CD4-positive, alpha-beta T cell treated with Interleukin-6 for 4 hours (primary cell): ENCODE data around the gene PSAPL1.

Experiments
- DNase-seq: peaks from one replicate; pipeline ENCODE4 v3.0.0-alpha.2; 2020; ENCODE audit warnings: mixed read lengths

Gene PSAPL1

DNA sequence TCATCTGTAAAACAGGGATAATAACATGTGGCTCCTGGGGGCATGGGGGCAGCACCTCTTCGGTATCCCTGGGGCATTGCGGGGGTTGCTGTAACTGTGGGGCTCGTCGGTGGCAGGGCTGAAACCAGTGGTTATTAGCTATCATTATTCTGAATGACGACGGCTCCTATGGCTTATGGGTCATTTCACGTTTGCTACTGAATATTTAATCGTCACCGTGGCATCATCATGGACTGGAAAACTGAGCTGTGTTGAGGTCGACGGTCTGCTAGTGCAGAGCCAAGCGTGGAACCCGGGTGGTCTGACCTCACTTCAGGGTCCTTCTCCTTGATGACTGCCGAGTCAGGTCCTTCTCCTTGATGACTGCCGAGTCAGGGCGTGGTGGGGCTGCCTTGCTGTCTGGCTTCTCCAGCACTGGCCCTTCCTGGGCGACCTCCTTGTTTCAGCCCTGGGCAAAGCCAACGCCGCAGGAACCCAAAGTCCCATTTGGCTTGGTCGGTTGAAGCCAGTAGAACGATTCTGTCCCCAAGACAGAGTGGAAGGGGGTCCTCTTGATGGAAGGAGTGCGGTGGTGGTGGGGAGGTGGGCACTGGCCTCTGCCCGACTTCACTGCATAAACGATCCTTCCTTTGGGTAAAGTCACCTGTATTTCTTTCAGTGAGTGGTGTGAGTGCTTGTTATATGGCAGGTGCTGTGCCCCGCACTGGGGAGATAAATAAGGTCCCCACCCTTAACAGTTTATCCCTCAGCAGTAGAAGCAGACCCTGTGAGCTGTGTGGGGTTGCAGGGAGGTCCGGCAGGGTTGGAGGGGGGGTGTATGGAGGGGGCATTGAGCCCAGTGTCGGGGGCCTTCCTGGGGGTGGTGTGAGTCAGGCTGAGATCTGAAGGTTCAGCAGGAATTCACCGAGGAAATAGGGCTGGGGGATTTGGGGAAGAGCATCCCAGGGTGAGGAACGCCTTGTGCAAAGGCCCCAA, 40.8 kb downstream of the PSAPL1 start:
- DNase-seq, result no peak

DNA sequence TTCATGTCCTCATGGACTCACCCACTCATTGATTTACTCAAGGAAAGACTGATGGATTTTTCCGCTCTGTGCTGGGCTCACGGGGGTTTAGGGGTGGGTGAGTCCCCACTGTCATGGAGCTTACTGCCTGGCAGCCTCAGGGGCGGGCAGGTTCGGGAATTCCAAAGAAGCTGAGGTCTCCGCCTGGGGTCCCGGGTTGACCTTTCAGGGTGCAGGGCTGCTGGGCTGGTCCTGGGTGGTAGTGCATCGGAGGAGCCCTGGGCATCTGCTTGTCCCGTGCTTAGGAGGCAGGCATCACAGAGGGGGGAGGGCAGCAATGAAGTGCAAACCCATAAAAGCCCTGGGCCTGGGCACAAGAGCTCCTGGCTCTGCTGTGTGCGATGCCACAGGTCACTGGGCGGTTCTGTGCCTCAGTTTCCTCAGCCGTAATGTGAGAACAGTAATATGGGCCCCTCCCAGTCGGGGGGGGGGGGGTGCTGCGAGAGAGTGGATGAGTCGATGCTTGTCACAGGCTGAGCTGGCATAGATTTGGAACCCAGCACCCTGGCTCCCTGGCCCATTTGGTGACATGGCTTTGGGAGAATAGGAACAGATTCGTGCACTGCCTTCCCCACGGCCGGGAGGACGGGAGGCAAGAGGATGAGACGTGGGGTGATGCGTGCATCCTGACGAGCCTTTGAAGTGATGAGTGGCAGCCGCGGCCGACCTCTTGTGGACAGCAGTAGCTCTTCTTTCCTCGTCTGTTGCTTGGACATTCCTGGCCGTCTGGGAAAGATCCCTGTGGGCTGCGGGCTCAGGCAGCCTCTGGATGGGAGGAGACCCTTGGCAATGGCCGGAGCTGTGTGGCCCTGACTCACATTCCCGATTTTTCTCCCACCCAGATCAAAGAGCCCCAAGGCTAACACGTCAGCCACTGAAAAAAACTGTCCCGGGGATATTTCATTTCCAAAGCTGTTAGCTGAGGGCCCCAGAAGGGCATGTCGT, 42.0 kb downstream of the PSAPL1 start:
- no peak for DNase-seq

DNA sequence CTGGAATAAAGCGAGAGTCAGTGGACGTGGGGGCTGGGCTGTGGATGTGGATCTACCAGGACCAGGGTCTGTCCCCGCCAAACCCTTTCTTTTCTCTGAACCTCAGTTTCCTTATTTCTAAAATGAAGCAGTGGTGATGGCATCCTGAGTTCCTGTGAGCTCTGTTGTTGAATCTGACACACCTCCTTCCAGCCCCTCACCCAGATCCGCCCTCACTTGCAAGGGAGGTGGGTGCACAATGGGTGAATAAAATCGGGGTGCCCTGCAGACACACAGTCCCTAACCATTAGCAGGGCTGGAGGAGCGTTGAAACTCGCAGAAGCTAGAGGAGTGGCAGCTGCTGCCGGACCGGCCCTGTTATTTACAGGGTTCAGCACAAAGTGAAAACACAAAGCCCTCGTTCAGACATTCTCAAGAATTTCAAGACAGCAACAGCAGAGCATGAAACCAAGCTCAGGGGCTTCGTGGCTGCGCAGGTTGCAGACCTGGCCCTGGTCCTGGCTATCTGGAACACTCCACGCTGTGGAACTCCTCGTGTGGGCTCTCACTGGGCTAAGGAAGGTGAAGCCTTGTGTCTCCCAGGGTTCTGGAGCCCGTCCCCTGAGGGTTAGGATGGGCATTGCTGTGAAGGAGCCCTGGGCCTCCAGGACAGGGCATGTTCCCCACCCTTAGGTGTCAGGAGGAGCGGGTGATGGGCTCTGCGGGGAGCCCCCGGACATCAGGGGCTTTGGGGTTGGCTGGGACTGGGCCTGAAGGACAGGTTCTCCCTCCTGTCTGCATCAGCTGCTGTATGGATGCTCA, 42.9 kb downstream of the PSAPL1 start:
- no peak for DNase-seq

DNA sequence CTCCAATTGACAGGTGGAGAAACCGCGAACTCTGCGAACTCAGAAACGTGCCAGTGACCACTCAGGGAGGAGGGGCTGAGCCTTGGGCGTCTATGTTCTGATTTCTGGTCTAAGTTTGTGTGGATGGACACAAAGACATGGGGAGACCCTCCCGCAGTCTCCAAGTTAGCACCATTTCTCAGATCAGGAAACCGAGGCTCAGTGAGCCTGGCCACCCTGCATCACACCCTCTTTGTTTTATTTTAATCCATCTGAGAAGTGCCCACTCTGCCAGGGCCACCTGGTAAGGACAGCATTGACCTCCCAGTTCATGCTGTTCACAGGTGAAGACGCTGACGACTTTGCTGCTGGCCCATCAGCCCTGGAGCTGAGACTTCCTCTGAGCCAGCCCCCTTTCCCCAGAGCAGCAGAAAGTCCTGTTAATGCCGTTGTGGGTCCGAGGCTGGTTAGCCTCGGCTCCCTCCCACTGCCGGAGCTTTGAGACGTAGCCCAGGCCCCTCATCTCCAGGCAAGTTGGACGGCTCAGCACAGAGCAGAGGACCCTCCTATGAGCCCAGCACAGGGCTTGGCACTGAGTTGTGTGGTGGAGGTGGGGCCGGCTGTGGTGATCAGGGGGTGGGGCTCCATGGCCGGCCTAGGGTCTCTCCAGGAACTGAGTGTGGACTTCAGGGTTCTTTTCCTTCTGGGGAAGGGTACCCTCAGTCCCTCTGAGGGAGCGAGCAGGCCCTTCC, 43.7 kb downstream of the PSAPL1 start:
- no peak for DNase-seq

DNA sequence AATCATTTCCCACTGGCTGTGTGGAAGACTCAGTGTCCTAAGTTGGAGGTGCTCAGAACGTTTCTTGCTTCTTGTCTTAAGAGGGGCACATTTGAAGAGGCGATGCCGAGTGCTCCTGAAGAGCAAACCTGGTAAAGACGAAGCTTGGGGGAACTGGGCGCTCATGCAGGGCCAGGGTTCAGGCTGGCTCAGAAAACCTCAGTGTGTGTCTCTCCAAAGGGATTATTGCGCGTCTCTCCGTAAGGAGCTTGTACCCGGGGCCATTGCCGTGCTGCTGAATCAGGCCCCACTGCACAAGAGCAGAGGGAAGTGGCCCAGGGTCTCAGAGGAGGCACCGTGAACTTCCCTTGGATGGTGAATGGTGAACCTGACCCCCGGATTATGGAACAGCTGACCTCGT, 44.4 kb downstream of the PSAPL1 start:
- no peak for DNase-seq

DNA sequence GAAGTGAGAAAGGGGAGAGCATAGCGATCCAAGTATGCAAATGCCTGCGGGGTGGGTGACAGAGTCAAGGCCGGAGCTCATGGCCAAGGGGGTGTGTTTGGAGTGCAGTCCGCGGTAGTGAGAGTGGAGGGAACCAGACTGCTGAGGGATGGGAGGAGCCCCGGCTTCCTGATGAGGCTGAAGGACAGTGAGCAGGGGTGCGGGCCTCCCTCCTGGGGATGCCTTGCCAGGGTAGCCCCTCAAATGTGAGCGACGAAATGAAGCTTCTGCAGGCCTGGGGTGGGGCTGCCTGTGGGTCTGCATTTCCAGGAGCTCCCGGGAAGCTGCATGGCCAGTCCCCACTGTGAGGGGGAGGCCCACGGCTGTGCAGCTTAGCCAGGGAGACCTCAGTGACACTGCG, 45.0 kb downstream of the PSAPL1 start:
- no peak for DNase-seq

DNA sequence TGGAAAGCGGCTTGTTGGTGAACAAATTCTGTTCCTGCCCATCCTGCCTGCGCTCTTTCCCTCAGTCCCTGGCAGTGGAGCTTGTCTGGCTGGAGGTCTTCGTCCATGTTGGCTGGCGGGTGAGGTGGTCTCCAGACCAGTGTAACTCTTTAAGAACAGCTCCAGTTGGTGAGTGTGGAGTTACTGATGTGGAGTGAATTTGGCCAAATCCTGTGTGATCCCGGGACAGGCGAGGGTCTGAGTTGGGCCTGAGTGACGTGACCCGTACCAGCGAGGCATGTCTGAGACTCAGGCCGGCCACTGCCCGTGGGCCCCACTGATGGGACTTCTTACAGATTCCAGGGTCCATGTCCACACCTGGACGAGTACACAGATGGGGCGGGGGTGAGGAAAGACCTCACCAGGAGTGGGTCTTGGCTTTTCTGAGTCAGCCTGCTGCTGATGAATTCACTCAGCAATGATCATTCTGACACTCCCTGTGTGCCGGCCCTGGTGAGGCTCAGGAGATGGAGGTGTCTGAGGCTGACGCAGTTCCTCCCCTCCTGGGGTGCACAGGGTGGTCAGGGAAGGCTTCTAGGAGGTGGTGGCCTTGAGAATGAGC, 45.5 kb downstream of the PSAPL1 start:
- no peak for DNase-seq

DNA sequence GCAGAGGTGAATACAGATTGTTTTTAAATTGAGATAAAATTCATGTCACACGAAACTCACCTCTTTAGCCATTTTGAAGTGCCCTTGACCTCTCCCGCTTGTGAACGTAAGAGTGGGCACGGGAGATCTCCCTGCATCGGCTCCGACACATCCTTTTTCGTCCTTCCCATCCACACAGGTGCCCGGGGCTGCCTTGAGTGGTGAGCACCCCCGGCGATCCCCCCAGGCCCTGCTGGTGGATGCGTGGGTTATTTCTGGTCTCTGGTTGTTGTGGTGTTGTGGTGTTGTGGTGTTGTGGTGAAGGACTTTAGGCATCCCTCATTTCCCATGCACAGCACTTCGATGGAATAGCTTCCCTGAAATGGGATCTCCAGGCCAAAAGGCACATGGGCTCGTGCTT, 46.1 kb downstream of the PSAPL1 start:
- DNase-seq, result no peak

DNA sequence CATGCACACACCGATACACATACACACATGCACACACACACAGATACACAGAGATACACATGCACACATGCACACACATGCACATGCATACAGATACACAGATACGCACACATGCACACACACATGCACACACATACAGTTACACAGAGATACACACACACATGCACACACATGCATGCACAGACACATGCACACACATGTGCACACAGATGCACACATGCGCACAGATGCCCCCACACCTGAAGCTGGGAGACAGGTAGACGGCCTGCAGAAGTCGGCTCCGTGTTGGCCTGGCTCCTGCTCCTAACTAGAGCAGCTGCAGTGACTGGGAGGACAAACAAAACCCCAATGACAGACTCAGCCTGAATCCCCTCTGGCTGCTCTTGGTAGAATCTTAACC, 46.8 kb downstream of the PSAPL1 start:
- no peak for DNase-seq

DNA sequence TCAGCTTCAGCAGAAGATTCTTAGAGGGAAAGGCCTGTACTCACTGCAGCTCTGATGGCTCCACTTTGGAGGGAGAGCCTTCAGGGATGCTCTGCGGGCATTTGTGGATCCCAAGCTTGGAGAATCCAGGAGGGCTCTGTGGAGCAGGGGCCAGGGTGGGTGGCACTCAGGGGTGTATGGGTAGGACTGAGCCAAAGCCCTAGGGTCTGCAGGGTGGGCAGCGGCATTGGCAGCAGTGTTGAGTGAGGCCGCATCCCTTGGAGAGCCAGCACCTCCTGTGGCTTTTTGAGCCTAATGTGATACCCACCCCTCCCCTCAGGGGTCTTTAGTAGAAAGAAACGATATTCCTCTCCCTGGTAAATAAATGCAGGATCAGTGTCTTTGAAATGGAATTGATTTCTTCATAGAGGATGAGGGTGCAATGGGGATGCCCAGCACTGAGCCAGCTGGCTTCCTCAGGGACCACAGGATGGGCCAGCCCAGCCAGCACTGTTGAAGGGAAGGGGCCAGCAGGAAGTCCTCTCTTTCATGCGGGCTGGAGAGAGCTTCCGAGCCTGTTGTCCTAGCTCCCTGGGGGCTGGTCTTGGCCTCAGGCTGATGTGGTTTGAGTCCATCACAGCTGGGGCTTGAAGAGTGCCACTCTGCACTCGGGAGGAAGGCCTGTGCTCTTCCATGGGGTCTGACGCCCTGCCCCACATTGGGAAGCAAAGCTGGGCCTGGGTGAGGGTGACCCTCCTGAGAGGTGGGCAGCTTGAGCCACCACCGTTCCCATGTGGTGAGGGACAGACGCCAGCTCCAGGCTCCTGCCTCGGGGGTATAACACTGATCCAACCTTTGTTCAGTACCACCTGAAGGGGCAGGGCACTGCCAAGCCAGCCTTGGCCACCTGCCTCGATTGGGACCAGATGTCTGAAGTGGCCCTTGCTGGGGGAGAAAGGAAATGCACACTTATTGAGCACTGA, 49.5 kb downstream of the PSAPL1 start:
- no peak for DNase-seq

DNA sequence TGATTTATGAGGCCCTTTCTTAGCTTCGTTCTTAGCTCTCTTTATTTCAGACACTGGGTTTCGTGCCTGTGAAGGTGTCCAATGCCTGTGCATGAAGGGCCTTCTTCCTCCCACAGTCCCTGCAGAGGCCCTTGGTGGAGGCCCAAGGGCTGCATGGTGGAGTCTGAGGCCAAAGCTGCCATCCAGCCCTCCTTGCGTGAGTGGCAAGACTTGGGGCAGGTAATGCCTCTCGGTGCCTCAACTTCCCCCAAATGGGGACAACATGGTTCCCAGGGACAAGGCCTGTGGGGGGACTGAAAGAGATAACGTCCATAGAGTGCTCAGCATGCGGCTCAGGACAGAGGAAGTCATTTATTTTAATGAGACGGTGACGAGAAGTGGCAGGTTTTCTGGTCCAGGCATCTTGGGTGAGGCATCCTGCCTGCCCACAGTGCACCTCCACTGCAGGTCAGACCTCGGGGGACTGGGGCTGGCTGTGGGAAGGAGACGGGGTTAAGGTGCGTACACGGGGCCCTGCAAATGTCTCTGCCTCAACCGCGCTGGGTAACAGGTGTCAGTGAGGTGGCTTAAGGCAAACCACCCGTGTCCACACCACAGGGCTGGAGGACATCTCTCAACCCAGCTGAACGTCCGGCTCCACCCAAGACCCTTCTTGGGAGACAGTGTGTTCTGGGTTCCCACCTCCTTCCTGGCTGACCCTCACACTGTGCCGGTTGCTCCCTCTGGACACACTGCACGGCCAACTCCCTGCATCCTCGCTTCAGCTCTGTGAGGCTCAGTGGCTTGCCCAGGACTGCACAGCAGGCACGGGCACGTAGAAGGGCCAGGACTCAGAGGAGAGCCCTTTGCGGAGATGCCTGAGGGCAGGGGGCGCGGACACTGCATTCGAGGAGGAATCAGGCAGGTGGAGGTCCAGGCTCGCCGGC, 50.5 kb downstream of the PSAPL1 start:
- DNase-seq, result no peak

DNA sequence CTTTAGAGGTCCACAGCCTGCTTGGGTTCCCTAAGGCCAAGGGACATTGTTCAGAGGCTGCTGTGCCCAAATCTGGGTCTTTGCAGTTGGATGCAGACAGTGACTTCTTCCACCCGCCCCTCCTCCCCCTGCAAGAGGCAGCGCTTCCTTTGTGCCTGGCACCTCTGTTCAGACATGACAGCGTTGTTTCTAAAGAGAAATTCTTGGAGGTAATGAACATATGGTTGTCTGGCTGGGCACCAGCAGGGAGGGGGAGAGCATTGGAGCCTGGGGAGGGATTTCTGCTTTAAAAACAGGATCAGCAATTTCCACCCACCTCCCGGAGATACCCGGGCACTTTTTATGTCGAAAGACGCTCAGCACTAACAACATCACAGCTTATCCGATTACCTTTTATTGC, 51.5 kb downstream of the PSAPL1 start:
- no peak for DNase-seq

DNA sequence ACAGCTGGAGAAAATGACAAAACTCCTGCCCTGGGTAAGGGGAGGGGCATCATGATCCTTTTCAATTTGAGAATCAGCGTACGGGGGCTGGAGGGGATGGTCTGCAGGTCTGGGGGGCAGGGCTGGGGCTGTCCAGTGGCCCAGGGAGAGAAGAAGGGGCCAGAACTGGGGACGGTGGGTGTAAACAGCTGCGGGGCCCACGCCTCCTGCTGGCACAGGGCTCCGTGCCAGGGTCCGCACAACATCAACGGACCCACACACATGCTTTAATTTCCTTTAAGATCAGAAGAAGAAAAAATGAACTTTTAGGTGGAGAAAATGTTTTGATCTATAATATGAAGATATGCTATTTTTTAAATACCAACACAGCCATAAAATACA, 52.1 kb downstream of the PSAPL1 start:
- no peak for DNase-seq

DNA sequence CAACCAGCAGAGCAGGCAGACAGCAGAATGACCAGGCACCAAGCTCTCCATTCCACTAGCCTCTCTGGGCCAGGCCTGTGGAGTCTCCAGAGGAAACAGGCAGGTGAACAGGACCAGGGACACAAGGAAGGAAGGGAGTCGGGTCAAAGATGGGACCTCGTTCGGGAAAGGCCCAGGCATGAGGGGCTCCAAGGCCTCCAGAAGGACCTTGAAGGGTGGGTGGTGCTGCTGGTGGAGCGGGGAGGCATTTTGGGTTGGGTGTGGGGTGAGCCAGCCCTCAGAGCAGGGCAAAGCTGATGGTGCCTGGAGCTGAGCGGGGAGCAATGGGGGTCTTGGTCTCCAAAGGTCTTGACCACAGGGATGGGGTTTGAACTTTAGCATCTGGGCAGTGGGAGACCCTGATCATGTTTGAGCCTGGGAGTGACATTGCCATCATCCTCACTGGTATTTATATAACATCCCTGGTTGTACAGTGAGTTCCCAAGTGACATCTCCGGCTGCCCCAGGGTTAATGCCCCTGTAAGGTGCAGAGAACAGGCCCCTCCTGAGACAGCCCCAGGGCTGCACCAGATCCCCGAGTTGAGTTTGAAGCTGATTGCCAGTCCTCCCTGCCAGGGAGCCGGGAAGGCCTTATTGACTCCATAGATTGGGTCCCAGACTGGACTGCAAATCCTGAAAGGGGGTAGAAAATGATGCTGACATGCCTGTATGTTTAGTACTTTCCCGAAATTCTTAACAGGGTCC, 52.7 kb downstream of the PSAPL1 start:
- no peak for DNase-seq

DNA sequence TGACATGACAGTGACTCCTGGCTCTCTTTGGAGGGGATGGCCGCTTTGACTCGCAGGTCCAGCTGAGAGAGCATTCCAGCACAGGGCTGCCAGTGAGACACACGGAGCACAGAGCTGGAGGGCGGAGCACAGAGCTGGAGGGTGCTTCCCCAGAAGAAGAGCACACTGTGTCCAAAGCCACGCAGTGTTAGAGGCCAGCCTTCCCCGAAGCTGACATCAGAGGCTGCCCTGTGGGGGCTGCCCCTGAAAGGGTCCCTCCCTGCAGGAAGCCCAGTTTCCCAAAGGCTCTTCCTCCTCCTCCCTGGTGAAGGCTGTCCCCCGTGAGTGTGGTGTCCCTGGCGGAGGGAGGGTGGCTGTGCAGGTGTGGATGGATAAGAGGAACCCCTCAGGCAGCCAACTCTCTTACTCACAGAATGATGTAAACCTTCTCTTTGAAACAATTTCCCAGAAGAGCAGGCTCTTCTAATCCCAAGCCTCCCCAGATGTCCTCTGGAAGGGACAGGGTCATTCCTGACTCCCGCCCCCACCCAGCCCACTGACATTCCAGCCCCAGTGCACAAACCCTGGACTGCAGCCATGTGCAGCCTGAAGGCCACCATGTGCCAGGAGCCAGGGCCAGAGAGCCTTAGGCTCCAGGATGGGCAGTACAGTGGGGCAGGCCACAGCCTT, 53.4 kb downstream of the PSAPL1 start:
- DNase-seq, result no peak
